Measurements from ENCODE around the gene PLEK.
"Not testable (repeated sequence)": the region's sequence is repeated elsewhere in the genome, so short reads cannot be mapped to it uniquely, and the experiment has no call there.

PLEK gene

GRCh38 chr2:68384485-68385107, 19.5 kb downstream of the PLEK start:
- no peak for DNase-seq

- peak in 18 of 58 donors; percentile 6 to 48 (median 18) for DNase-seq
Measured at GRCh38 chr2:68385220-68385906, 20.3 kb downstream of the PLEK start.

- no peak for DNase-seq
Measured at GRCh38 chr2:68385907-68386287, 20.8 kb downstream of the PLEK start.

- DNase-seq, result no peak
Measured at GRCh38 chr2:68386365-68386764, 21.3 kb downstream of the PLEK start.

- no peak for DNase-seq
Measured at GRCh38 chr2:68387408-68388350, 22.6 kb downstream of the PLEK start.

GRCh38 chr2:68388358-68388757, 23.3 kb downstream of the PLEK start:
- no peak for DNase-seq

- DNase-seq, result no peak
Measured at GRCh38 chr2:68388772-68389171, 23.7 kb downstream of the PLEK start.

- DNase-seq, result peak in 18 of 58 donors; percentile 7 to 63 (median 23)
Measured at GRCh38 chr2:68390114-68390513, 25.0 kb downstream of the PLEK start.

GRCh38 chr2:68390586-68390985, 25.5 kb downstream of the PLEK start:
- DNase-seq, result no peak

- no peak for DNase-seq
Measured at GRCh38 chr2:68391099-68391498, 26.0 kb downstream of the PLEK start.

- DNase-seq, result no peak
Measured at GRCh38 chr2:68391869-68392268, 26.8 kb downstream of the PLEK start.

- no peak for DNase-seq
Measured at GRCh38 chr2:68396093-68396492, 31.0 kb downstream of the PLEK start.

- DNase-seq, result not testable (repeated sequence)
Measured at GRCh38 chr2:68397704-68398263, 32.7 kb downstream of the PLEK start.

GRCh38 chr2:68403199-68403644, 38.1 kb downstream of the PLEK start:
- no peak for DNase-seq

GRCh38 chr2:68404164-68404563, 39.1 kb downstream of the PLEK start:
- DNase-seq, result no peak

- no peak for DNase-seq
Measured at GRCh38 chr2:68404893-68405799, 40.1 kb downstream of the PLEK start.

- no peak for DNase-seq
Measured at GRCh38 chr2:68411397-68412126, 46.5 kb downstream of the PLEK start.

GRCh38 chr2:68412127-68412819, 47.2 kb downstream of the PLEK start:
- no peak for DNase-seq

- no peak for DNase-seq
Measured at GRCh38 chr2:68413466-68413865, 48.4 kb downstream of the PLEK start.
